Measurements from ENCODE around the gene EXOC4.

DNA sequence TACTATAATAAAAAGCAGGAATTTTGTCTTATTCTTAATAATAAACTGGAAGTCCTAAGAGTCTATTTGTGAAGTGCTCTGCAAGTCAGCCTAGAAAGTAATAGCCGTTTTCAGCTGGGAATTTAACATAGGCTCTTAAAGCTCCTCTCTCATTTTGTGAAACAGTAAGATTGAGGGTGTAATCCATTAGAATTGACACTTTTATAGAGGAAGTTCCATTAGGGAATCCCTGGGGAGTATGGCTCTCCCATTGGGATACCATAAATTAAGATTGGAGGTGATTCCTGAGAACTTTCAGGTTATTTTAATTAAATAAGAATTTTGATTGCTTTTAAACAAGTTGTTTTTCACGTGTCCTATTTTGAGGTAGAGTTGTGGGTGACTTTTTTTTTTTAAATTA lies 68.0 kb downstream of the EXOC4 start:
- TF ChIP-seq ZNF274 (IDR thresholded peaks at IDR 0.05; ENCODE audit: low read depth, low read length) (no peak), YY1 (IDR thresholded peaks at IDR 0.05; ENCODE audit: insufficient read depth, insufficient read length) (no peak), SUZ12 (IDR thresholded peaks at IDR 0.05; ENCODE audit: extremely low read depth, insufficient read depth, insufficient read length) (no peak)

Measured in NT2/D1 (cell line).